Measurements from ENCODE around the gene NKX1-2.

Gene NKX1-2

DNA sequence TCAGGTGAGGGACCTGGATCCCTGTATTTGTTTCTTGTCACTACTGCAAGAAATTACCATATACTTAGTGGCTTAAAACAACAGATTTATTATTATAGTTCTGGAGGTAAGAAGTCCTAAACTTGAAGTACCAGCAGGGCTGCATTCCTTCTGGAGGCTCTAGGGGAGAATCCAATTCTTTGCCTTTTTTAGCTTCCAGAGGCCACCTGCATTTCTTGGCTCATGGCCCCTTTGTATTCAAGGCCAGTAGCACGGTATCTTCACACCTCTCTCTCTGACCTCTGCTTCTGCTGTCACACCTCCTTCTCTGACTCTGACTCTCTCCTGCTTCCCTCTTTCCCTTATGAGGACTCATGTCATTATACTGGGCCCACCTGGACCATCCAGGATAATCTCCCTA lies 9.6 kb upstream of the NKX1-2 start:
- no peak overlapping the region for H3K27ac ChIP-seq
- TF ChIP-seq ZFX (IDR thresholded peaks at IDR 0.05; ENCODE audit: borderline replicate concordance) = no peak
- TF ChIP-seq, protein P1, sequence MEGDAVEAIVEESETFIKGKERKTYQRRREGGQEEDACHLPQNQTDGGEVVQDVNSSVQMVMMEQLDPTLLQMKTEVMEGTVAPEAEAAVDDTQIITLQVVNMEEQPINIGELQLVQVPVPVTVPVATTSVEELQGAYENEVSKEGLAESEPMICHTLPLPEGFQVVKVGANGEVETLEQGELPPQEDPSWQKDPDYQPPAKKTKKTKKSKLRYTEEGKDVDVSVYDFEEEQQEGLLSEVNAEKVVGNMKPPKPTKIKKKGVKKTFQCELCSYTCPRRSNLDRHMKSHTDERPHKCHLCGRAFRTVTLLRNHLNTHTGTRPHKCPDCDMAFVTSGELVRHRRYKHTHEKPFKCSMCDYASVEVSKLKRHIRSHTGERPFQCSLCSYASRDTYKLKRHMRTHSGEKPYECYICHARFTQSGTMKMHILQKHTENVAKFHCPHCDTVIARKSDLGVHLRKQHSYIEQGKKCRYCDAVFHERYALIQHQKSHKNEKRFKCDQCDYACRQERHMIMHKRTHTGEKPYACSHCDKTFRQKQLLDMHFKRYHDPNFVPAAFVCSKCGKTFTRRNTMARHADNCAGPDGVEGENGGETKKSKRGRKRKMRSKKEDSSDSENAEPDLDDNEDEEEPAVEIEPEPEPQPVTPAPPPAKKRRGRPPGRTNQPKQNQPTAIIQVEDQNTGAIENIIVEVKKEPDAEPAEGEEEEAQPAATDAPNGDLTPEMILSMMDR (IDR thresholded peaks at IDR 0.05) = no peak

GRCh38 chr10:124458889-124459288 lies 9.1 kb upstream of the NKX1-2 start:
- no peak overlapping the region for H3K27ac ChIP-seq
- TF ChIP-seq ZFX (IDR thresholded peaks at IDR 0.05; ENCODE audit: borderline replicate concordance) = no peak
- TF ChIP-seq, protein P1 (IDR thresholded peaks at IDR 0.05) = no peak

- no peak overlapping the region for H3K27ac ChIP-seq
- TF ChIP-seq, protein P1 (IDR thresholded peaks at IDR 0.05) = no peak
- no peak for TF ChIP-seq ZFX (IDR thresholded peaks at IDR 0.05; ENCODE audit: borderline replicate concordance)
These were observed 8.6 kb upstream of the NKX1-2 start for GRCh38 chr10:124458473-124458872.

DNA sequence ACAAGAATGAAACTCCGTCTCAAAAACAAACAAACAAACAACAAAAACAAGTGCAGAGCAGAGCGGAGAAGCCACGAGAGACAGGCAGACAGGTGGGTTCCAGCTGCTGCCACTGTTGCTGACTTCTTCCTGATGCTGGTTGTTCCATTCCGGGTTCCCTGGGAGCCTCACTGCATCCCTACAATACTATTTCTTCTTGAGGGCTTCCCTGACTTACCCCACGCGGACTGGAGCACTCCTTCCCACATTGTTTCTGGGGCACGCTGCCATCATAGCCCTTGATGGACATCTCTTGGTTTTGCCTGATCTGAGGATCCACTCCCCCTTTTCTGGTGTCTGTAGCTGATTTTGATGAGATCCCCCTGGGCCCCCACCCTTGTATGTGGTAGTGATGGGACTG lies 5.6 kb upstream of the NKX1-2 start:
- TF ChIP-seq, protein P1 (IDR thresholded peaks at IDR 0.05) = no peak
- TF ChIP-seq ZFX (IDR thresholded peaks at IDR 0.05; ENCODE audit: borderline replicate concordance) = no peak
- no peak overlapping the region for H3K27ac ChIP-seq

- no peak for TF ChIP-seq ZFX (IDR thresholded peaks at IDR 0.05; ENCODE audit: borderline replicate concordance)
- TF ChIP-seq, protein P1 (IDR thresholded peaks at IDR 0.05) = no peak
- H3K27ac ChIP-seq = no peak overlapping the region
These were observed 4.2 kb upstream of the NKX1-2 start for GRCh38 chr10:124453960-124454610.

GRCh38 chr10:124451276-124451675 lies 1.4 kb upstream of the NKX1-2 start:
- H3K27ac ChIP-seq = no peak overlapping the region
- TF ChIP-seq ZFX (IDR thresholded peaks at IDR 0.05; ENCODE audit: borderline replicate concordance) = no peak
- TF ChIP-seq, protein P1 (IDR thresholded peaks at IDR 0.05) = no peak

GRCh38 chr10:124450783-124451057 lies 885 bp upstream of the NKX1-2 start:
- H3K27ac ChIP-seq = no peak overlapping the region
- TF ChIP-seq, protein P1 (IDR thresholded peaks at IDR 0.05) = no peak
- no peak for TF ChIP-seq ZFX (IDR thresholded peaks at IDR 0.05; ENCODE audit: borderline replicate concordance)
